Measurements from ENCODE around the gene TEX19. TPM values are rescaled to one million over a fixed set of nuclear protein-coding genes. Genes with fewer than 3 reads are reported as not detected.

TEX19 gene, protein sequence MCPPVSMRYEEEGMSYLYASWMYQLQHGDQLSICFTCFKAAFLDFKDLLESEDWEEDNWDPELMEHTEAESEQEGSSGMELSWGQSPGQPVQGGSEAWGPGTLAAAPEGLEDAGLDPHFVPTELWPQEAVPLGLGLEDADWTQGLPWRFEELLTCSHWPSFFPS
- total RNA-seq = not detected

DNA sequence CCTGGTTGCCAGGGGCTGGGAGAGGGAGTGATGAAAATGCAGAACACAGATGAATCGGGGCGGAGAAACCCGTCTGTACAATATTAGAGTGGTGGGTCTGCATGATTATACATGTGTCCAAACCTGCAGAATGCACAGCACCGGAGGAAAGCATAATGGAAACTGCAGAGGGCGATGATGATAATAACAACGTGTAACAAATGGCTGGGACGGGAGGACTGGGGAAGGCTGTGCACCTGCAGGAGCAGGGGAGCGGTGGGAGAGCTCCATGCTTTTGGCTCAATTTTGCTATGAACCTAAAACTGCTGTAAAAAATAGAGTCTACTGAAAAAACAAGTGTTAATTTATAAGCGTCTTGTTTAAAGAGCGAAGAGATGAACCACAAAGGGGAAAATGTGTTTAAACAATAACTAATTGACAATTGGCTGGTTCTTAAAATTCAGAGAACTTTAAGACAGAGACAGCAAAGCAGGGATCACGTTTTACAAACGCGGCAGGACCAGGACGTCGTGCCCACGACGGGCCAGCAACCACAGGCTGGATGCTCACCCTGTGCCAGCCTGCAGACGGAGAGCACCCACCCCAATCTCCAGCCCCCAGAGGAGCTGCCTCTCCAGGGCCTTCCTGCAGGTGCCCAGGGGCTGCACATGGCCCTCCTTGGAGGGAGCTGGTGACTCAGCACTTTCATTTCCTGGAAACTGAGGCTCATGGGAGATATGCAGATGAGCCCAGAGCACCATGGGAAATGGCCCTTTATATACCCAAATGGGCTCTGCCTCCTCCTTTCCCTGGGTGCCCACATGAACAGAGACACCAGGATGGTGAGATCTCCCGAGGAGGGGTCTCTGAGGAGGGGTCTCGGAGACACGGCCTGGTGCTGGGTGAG is at the start of gene TEX19:
TEX19 (plus strand) TSS at position 783 of the 886 bp plus-strand sequence. CDS start 2,904 bp downstream, outside the sequence.
- Histone ChIP-seq H3K9ac (ENCODE audit: low read depth in 2 of 2, low read length in 2 of 2) (no peak within 1 kb of the TSS), H3K27me3 (peaks cover 3% of the 10 kb centered on the region), H3K36me3 (no peaks in the 10 kb centered on the region), H3K27ac (no peak within 1 kb of the TSS), H3K4me3 (no peak within 1 kb of the TSS), H3K4me1 (no peaks in the 10 kb centered on the region), H3K9me3 (no peaks in the 10 kb centered on the region)
- no peak for DNase-seq
- TF ChIP-seq, protein P1, sequence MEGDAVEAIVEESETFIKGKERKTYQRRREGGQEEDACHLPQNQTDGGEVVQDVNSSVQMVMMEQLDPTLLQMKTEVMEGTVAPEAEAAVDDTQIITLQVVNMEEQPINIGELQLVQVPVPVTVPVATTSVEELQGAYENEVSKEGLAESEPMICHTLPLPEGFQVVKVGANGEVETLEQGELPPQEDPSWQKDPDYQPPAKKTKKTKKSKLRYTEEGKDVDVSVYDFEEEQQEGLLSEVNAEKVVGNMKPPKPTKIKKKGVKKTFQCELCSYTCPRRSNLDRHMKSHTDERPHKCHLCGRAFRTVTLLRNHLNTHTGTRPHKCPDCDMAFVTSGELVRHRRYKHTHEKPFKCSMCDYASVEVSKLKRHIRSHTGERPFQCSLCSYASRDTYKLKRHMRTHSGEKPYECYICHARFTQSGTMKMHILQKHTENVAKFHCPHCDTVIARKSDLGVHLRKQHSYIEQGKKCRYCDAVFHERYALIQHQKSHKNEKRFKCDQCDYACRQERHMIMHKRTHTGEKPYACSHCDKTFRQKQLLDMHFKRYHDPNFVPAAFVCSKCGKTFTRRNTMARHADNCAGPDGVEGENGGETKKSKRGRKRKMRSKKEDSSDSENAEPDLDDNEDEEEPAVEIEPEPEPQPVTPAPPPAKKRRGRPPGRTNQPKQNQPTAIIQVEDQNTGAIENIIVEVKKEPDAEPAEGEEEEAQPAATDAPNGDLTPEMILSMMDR (IDR thresholded peaks at IDR 0.05) = no peak
- intact Hi-C loops (cut with DNase I) = loop anchor here (10.0 kb wide), 1 partner anchor 406 kb away; no protein-coding TSS in a partner anchor

DNA sequence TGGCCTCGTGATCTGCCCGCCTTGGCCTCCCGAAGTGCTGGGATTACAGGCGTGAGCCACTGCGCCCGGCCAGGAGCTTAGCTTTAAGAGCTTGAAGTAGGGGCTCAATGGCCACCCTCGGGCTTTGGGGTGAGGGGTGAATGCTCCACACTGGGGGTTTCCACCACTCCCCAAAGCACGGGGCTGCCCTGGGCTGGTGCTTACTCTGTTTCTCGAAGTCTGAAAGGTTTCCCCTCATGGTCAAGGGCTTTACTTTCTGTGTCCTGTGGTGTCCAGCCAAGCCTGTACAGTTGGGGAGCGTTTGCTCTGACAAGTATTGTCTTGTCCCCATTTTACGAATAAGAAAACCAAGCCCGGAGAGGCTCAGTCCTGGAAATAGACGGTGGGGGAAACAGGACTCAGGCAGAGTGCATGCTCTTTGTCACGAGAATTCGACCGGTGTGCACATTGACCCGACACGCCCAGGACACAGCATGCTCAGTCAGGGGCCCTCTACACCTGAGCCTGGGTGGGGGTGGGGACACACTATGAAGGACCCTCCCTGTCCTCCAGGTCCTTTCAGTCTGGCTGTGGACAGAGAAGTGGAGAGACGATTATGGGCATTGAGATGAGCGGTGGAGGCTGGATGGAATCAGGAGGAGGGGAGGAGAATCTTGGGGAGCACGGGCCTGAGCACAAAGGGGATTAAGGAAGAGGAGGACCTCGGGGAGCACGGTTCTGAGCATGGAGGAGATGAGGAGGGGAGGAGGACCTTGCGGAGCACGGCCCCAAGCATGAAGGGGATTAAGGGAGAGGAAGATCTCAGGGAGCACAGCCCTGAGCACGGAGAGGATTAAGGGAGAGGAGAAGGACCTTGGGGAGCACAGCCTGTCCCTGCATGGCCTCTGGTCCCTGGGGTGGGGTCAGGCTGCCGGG is 49.1 kb upstream of the TEX19 start:
- H3K27me3 ChIP-seq = peaks cover 6% of the 10 kb centered on the region

DNA sequence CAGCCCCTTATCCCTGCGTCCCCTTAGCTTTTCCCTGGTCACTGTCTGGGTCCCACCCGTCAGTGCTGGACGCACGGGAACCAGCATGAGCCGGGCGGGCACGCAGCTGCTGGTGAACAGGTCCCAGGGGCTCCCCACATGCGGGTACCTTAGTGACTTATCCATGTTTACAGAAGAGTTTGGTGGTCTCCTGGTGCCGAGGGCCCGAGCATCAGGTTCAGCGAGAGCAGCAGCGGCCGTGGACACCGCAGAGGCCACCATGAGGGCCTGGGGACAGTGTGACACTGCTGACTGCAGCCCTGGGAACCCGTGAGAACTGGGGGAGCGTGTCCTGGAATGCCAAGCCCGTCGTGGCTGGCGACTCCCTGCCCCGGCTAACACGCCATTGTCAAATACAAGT is 48.2 kb upstream of the TEX19 start:
- no peak overlapping the region for H3K4me3 ChIP-seq
- DNase-seq = no peak
- intact Hi-C loops (cut with DNase I) = no loop called here
- no peaks in the 10 kb centered on the region for H3K9me3 ChIP-seq
- no peak overlapping the region for H3K27ac ChIP-seq
- TF ChIP-seq, protein P1 (IDR thresholded peaks at IDR 0.05) = no peak
- H3K9ac ChIP-seq (ENCODE audit: low read depth in 2 of 2, low read length in 2 of 2) = no peak overlapping the region
- H3K4me1 ChIP-seq = no peaks in the 10 kb centered on the region
- H3K27me3 ChIP-seq = peaks cover 6% of the 10 kb centered on the region
- no peaks in the 10 kb centered on the region for H3K36me3 ChIP-seq

More for the DNA sequence above, 49.1 kb upstream of the TEX19 start:
- no peak overlapping the region for H3K4me3 ChIP-seq
- H3K4me1 ChIP-seq = no peaks in the 10 kb centered on the region
- TF ChIP-seq, protein P1 (IDR thresholded peaks at IDR 0.05) = no peak
- H3K9ac ChIP-seq (ENCODE audit: low read depth in 2 of 2, low read length in 2 of 2) = peak overlapping the region in 1 of 2 donors; percentile 1
- intact Hi-C loops (cut with DNase I) = no loop called here
- H3K36me3 ChIP-seq = no peaks in the 10 kb centered on the region
- no peak for DNase-seq
- no peak overlapping the region for H3K27ac ChIP-seq
- no peaks in the 10 kb centered on the region for H3K9me3 ChIP-seq

DNA sequence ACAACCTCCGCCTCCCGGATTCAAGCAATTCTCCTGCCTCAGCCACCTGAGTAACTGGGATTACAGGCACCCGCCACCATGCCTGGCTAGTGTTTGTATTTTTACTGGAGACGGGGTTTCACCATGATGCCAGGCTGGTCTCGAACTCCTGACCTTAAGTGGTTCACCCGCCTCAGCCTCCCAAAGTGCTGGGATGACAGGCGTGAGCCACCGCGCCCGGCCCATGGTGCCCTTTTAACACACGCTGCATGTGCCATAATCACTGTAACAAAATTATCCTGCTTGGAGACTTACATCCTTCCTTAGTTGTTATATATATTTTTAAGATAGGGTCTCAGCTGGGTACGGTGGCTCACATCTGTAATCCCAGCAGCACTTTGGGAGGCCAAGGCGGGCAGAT is 47.1 kb upstream of the TEX19 start:
- H3K9me3 ChIP-seq = no peaks in the 10 kb centered on the region
- H3K36me3 ChIP-seq = no peaks in the 10 kb centered on the region
- no peaks in the 10 kb centered on the region for H3K4me1 ChIP-seq
- H3K27ac ChIP-seq = no peak overlapping the region
- DNase-seq = no peak
- no peak overlapping the region for H3K4me3 ChIP-seq
- intact Hi-C loops (cut with DNase I) = no loop called here
- no peak overlapping the region for H3K9ac ChIP-seq (ENCODE audit: low read depth in 2 of 2, low read length in 2 of 2)
- peaks cover 6% of the 10 kb centered on the region for H3K27me3 ChIP-seq
- TF ChIP-seq, protein P1 (IDR thresholded peaks at IDR 0.05) = no peak

All from colonic mucosa (tissue), 4 donors.